ENCODE results near the gene NRN1L.
A peak's percentile ranks its signal among the peaks of the same experiment; 100 is the strongest.

NRN1L gene

DNA sequence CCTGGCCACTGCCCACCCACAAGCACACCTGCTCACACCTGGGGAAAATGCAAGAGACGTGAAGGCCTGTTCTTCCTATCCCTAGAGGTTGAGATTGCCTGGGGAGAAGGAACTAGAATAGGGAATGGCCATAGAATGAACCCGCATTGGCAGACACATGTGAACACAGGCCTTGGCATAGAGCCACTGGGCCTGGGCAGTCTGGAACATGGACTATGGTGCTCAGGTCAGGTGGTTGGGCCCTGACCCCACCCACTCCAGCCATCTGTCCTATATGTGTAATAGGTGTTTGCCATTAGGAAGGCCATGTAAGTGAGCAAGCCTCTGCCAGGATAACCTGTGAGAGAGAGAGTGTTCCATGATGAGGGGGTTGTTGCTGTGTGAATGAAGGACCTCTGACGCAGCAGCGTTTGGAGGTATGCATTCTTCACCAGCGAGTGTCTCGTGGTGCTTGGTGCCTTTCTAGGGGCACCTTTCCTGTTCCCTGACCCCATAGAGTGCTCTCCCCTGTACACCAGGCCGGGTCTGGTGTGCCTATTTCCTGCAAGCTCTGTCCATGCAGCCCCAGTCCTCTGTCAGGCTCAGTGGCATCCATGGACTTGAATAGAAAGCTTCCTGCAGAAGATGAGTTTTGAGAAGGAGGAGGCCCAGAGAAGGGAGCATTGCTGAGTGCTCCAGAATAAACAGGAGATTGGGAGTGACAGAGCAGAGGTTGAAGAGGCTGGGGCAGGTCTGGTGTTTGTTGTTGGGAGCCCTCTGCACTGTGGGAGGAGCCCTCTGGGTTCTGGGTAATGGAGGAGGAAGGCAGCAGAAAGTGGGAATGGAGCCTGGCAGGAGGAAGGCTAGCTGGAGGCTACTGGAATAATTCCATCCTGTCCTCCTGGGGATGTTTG is 31.4 kb downstream of the NRN1L start:
- no peak overlapping the region for H3K4me3 Mint-ChIP-seq
- H3K27ac Mint-ChIP-seq: peak overlapping the region; percentile 57
- H3K27me3 Mint-ChIP-seq (ENCODE audit: low read depth, poor library complexity): peaks cover 3% of the 10 kb centered on the region
- peaks cover 14% of the 10 kb centered on the region for H3K36me3 Mint-ChIP-seq (ENCODE audit: low read depth)
- TF ChIP-seq, protein P1, sequence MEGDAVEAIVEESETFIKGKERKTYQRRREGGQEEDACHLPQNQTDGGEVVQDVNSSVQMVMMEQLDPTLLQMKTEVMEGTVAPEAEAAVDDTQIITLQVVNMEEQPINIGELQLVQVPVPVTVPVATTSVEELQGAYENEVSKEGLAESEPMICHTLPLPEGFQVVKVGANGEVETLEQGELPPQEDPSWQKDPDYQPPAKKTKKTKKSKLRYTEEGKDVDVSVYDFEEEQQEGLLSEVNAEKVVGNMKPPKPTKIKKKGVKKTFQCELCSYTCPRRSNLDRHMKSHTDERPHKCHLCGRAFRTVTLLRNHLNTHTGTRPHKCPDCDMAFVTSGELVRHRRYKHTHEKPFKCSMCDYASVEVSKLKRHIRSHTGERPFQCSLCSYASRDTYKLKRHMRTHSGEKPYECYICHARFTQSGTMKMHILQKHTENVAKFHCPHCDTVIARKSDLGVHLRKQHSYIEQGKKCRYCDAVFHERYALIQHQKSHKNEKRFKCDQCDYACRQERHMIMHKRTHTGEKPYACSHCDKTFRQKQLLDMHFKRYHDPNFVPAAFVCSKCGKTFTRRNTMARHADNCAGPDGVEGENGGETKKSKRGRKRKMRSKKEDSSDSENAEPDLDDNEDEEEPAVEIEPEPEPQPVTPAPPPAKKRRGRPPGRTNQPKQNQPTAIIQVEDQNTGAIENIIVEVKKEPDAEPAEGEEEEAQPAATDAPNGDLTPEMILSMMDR (IDR thresholded peaks at IDR 0.05): no peak
- no peak for DNase-seq
- peaks cover 19% of the 10 kb centered on the region for H3K4me1 Mint-ChIP-seq
- H3K9me3 Mint-ChIP-seq: no peaks in the 10 kb centered on the region

- DNase-seq: no peak
- Mint-ChIP-seq H3K4me3 (no peak overlapping the region), H3K27me3 (ENCODE audit: low read depth, poor library complexity) (peaks cover 3% of the 10 kb centered on the region), H3K36me3 (ENCODE audit: low read depth) (peaks cover 21% of the 10 kb centered on the region), H3K4me1 (peaks cover 19% of the 10 kb centered on the region), H3K27ac (peak overlapping the region; percentile 41), H3K9me3 (no peaks in the 10 kb centered on the region)
- TF ChIP-seq, protein P1 (IDR thresholded peaks at IDR 0.05): no peak
These were observed 32.6 kb downstream of the NRN1L start for GRCh38 chr16:67917140-67917851.

- Mint-ChIP-seq H3K36me3 (ENCODE audit: low read depth) (peaks cover 21% of the 10 kb centered on the region), H3K9me3 (no peaks in the 10 kb centered on the region), H3K27ac (peak overlapping the region; percentile 41), H3K27me3 (ENCODE audit: low read depth, poor library complexity) (peaks cover 3% of the 10 kb centered on the region), H3K4me3 (no peak overlapping the region), H3K4me1 (peaks cover 19% of the 10 kb centered on the region)
- DNase-seq: no peak
- TF ChIP-seq, protein P1 (IDR thresholded peaks at IDR 0.05): no peak
These were observed 33.2 kb downstream of the NRN1L start for GRCh38 chr16:67917852-67918236.

GRCh38 chr16:67919622-67920221 is 35.0 kb downstream of the NRN1L start:
- no peak for DNase-seq
- H3K4me1 Mint-ChIP-seq: peaks cover 19% of the 10 kb centered on the region
- H3K27me3 Mint-ChIP-seq (ENCODE audit: low read depth, poor library complexity): peaks cover 3% of the 10 kb centered on the region
- peaks cover 16% of the 10 kb centered on the region for H3K36me3 Mint-ChIP-seq (ENCODE audit: low read depth)
- TF ChIP-seq, protein P1 (IDR thresholded peaks at IDR 0.05): no peak
- no peaks in the 10 kb centered on the region for H3K9me3 Mint-ChIP-seq
- no peak overlapping the region for H3K27ac Mint-ChIP-seq
- no peak overlapping the region for H3K4me3 Mint-ChIP-seq

DNA sequence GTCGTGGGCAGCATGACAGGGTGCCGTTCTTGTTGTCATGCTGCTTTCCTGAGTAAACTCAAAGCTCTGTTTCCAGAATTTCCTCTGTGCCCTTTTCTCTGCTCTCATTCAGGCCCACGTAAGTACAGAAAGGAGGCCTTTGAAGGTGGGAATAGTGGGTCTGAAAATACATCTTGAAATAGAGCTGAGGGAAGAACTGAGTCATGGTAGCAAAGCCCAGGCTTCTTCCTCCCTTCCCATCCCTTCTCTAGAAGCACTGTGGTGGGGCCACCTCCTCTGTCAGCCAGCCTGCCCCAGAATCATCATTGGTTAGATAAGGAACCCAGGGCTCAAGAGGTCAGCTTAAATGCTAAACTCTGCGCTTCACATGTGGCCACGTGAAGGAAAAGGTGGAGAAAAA is 37.5 kb downstream of the NRN1L start:
- no peaks in the 10 kb centered on the region for H3K9me3 Mint-ChIP-seq

More for the DNA sequence above, 37.5 kb downstream of the NRN1L start:
- DNase-seq: no peak
- Mint-ChIP-seq H3K36me3 (ENCODE audit: low read depth) (peaks cover 13% of the 10 kb centered on the region), H3K27ac (peak overlapping the region; percentile 93), H3K4me1 (peaks cover 30% of the 10 kb centered on the region), H3K4me3 (no peak overlapping the region), H3K27me3 (ENCODE audit: low read depth, poor library complexity) (no peaks in the 10 kb centered on the region)
- TF ChIP-seq, protein P1 (IDR thresholded peaks at IDR 0.05): no peak
